SU-DHL-6 (cell line): Measurements from ENCODE around the gene GRK2.

Experiments
- H2AFZ ChIP-seq: fragments of 200-600 bp; sonication (generic); 2 replicates; pipeline ENCODE4 v1.6.1; 2014; ENCODE audit warnings: low read depth, mild to moderate bottlenecking, moderate library complexity, mixed read lengths, antibody characterized with exemption, low read length; ENCODE audit not compliant: severe bottlenecking
- H3F3A ChIP-seq: fragments of 200-600 bp; shearing (Covaris generic); 2 replicates; pipeline ENCODE4 v1.6.0; 2016; ENCODE audit warnings: antibody characterized with exemption, mild to moderate bottlenecking; ENCODE audit not compliant: insufficient read depth
- H3K27ac ChIP-seq: fragments of 200-600 bp; sonication (generic); 2 replicates; pipeline ENCODE4 v1.5.1; 2016; ENCODE audit warnings: low read depth, mild to moderate bottlenecking, low read length, moderate library complexity, mixed read lengths
- H3K27me3 ChIP-seq: fragments of 200-600 bp; sonication (generic), shearing (Covaris generic); 2 replicates; pipeline ENCODE4 v1.6.0; 2014; ENCODE audit warnings: mild to moderate bottlenecking, low read length
- H3K36me3 ChIP-seq: fragments of 200-600 bp; sonication (generic); 2 replicates; pipeline ENCODE4 v1.6.1; 2014; ENCODE audit warnings: mild to moderate bottlenecking, low read length, mixed read lengths
- H3K4me2 ChIP-seq: fragments of 300-600, 200-600 bp; shearing (Covaris generic), sonication (generic); 2 replicates; pipeline ENCODE4 v1.6.0; 2014; ENCODE audit warnings: low read length, low read depth, mild to moderate bottlenecking; ENCODE audit not compliant: poor library complexity, severe bottlenecking
- H3K4me3 ChIP-seq: fragments of 200-600 bp; sonication (generic); 2 replicates; pipeline ENCODE4 v1.5.1; 2014; ENCODE audit warnings: antibody characterized with exemption, low read length, mild to moderate bottlenecking, mixed read lengths; ENCODE audit not compliant: insufficient read depth, poor library complexity, severe bottlenecking
- H3K79me2 ChIP-seq: fragments of 200-600 bp; sonication (generic); 2 replicates; pipeline ENCODE4 v1.6.1; 2014; ENCODE audit warnings: mild to moderate bottlenecking, low read length, moderate library complexity; ENCODE audit not compliant: insufficient read depth
- H3K9ac ChIP-seq: fragments of 200-600 bp; sonication (generic); 2 replicates; pipeline ENCODE4 v1.7.0; 2014; ENCODE audit warnings: mild to moderate bottlenecking, low read length
- H3K9me2 ChIP-seq: fragments of 200-600 bp; sonication (generic); replicated peaks from 2 replicates; pipeline ENCODE4 v1.6.1; 2014; ENCODE audit warnings: low read length; ENCODE audit not compliant: insufficient read depth
- H3K9me3 ChIP-seq: fragments of 200-600 bp; sonication (generic); 2 replicates; pipeline ENCODE4 v1.6.1; 2014; ENCODE audit warnings: low read length, mixed read lengths; ENCODE audit not compliant: insufficient read depth
- H4K20me1 ChIP-seq: fragments of 200-600 bp; sonication (generic); 2 replicates; pipeline ENCODE4 v1.6.1; 2014; ENCODE audit warnings: low read depth, mild to moderate bottlenecking, antibody characterized with exemption, low read length, moderate library complexity, mixed read lengths
- CTCF ChIP-seq: fragments of 200-600 bp; sonication (generic); IDR thresholded peaks from one replicate; pipeline ENCODE4 v1.5.1; 2017; ENCODE audit warnings: antibody characterized with exemption, mild to moderate bottlenecking, low read length, moderate library complexity; ENCODE audit not compliant: insufficient read depth, poor library complexity, severe bottlenecking
- EZH2phosphoT487 ChIP-seq: fragments of 200-600 bp; sonication (generic), shearing (Covaris generic); conservative IDR thresholded peaks from 2 replicates; pipeline ENCODE4 v1.6.1; 2018; ENCODE audit warnings: mild to moderate bottlenecking, antibody characterized with exemption, low read length, moderate library complexity, mixed read lengths

Gene GRK2

GRCh38 chr11:67264877-67265632 is 1.2 kb upstream of the GRK2 start:
- TF ChIP-seq EZH2phosphoT487: no peak
- TF ChIP-seq CTCF: no peak
- H3K9me3 ChIP-seq: no peaks in the 10 kb centered on the region
- no peaks in the 10 kb centered on the region for H3K27me3 ChIP-seq
- peaks cover 33% of the 10 kb centered on the region for H3K79me2 ChIP-seq
- H3K4me2 ChIP-seq: no peak overlapping the region
- H3K27ac ChIP-seq: no peak overlapping the region
- H3K36me3 ChIP-seq: no peaks in the 10 kb centered on the region
- H3F3A ChIP-seq: peaks cover 19% of the 10 kb centered on the region
- no peak overlapping the region for H3K9ac ChIP-seq
- no peak overlapping the region for H3K4me3 ChIP-seq
- no peak overlapping the region for H2AFZ ChIP-seq
- H4K20me1 ChIP-seq: no peaks in the 10 kb centered on the region
- H3K9me2 ChIP-seq: no peaks in the 10 kb centered on the region

GRCh38 chr11:67265633-67266448 is 432 bp upstream of the GRK2 start:
- Histone ChIP-seq H3K4me3 (no peak overlapping the region), H3K9ac (peak overlapping the region; percentile 36; the same call in 1 of the 2 replicates), H4K20me1 (no peaks in the 10 kb centered on the region), H3K27ac (no peak overlapping the region), H2AFZ (no peak overlapping the region), H3K27me3 (no peaks in the 10 kb centered on the region), H3F3A (peaks cover 27% of the 10 kb centered on the region), H3K9me3 (no peaks in the 10 kb centered on the region), H3K79me2 (peaks cover 41% of the 10 kb centered on the region), H3K4me2 (peak overlapping the region; percentile 38), H3K9me2 (no peaks in the 10 kb centered on the region), H3K36me3 (no peaks in the 10 kb centered on the region)
- TF ChIP-seq EZH2phosphoT487 (no peak), CTCF (peak; percentile 41)

- H3K36me3 ChIP-seq: no peaks in the 10 kb centered on the region
- TF ChIP-seq CTCF: no peak
- no peak for TF ChIP-seq EZH2phosphoT487
- H3K27ac ChIP-seq: peak overlapping the region; percentile 93
- peak overlapping the region; percentile 58 for H3K4me2 ChIP-seq
- peak overlapping the region; percentile 65 for H3K4me3 ChIP-seq
- H3K9me2 ChIP-seq: no peaks in the 10 kb centered on the region
- no peaks in the 10 kb centered on the region for H3K9me3 ChIP-seq
- no peak overlapping the region for H2AFZ ChIP-seq
- H3K27me3 ChIP-seq: no peaks in the 10 kb centered on the region
- no peaks in the 10 kb centered on the region for H4K20me1 ChIP-seq
- peaks cover 56% of the 10 kb centered on the region for H3K79me2 ChIP-seq
- H3F3A ChIP-seq: peaks cover 28% of the 10 kb centered on the region
- peak overlapping the region; percentile 97 for H3K9ac ChIP-seq
These were observed 1.2 kb downstream of the GRK2 start for GRCh38 chr11:67267188-67268080.
